Measurements from ENCODE around the gene PTPRK. TPM values are rescaled to one million over a fixed set of nuclear protein-coding genes. Genes with fewer than 3 reads are reported as not detected.

PTPRK gene
- total and polyA plus RNA-seq, 12 donors, result 3.2 to 22.4 (median 15.0) TPM

- H3K9me3 ChIP-seq (replicated peaks in 1 of 3), result no peaks in the 10 kb centered on the region
- intact Hi-C loops (cut with DNase I), result no loop called here
- no peak for DNase-seq
- 91 to 100% (median 97%) methylated on average over 1 of the region's 1 CpG for WGBS, 4 donors
- H3K4me1 ChIP-seq (replicated peaks in 1 of 2), result no peaks in the 10 kb centered on the region
- no peaks in the 10 kb centered on the region for H3K27me3 ChIP-seq
- H3K4me3 ChIP-seq, result no peak overlapping the region
- TF ChIP-seq POLR2A (IDR thresholded peaks at IDR 0.05) (no peak), CTCF (IDR thresholded peaks at IDR 0.05) (no peak)
- H3K36me3 ChIP-seq (replicated peaks in 1 of 2), result no peaks in the 10 kb centered on the region
- no peak overlapping the region for H3K27ac ChIP-seq
Measured at GRCh38 chr6:128474481-128474880, 45.9 kb downstream of the PTPRK start.

- DNase-seq, result no peak
- H3K4me3 ChIP-seq, result no peak overlapping the region
- 89 to 93% (median 92%) methylated on average over 4 of the region's 4 CpGs for WGBS, 4 donors
- intact Hi-C loops (cut with DNase I), result no loop called here
- H3K4me1 ChIP-seq (replicated peaks in 1 of 2), result no peaks in the 10 kb centered on the region
- H3K27ac ChIP-seq, result no peak overlapping the region
- TF ChIP-seq POLR2A (IDR thresholded peaks at IDR 0.05) (no peak), CTCF (IDR thresholded peaks at IDR 0.05) (no peak)
- H3K36me3 ChIP-seq (replicated peaks in 1 of 2), result no peaks in the 10 kb centered on the region
- H3K9me3 ChIP-seq (replicated peaks in 1 of 3), result no peaks in the 10 kb centered on the region
- no peaks in the 10 kb centered on the region for H3K27me3 ChIP-seq
Measured at GRCh38 chr6:128471907-128472306, 48.5 kb downstream of the PTPRK start.

GRCh38 chr6:128465368-128466343, 54.7 kb downstream of the PTPRK start:
- intact Hi-C loops (cut with DNase I), result no loop called here
- DNase-seq, result no peak
- TF ChIP-seq POLR2A (IDR thresholded peaks at IDR 0.05), result no peak
- no peak for TF ChIP-seq CTCF (IDR thresholded peaks at IDR 0.05)
- Histone ChIP-seq H3K36me3 (replicated peaks in 1 of 2) (no peaks in the 10 kb centered on the region), H3K4me3 (no peak overlapping the region), H3K27ac (no peak overlapping the region), H3K4me1 (replicated peaks in 1 of 2) (peaks cover 3 to 5% of the 10 kb centered on the region in 2 donors), H3K27me3 (no peaks in the 10 kb centered on the region), H3K9me3 (replicated peaks in 1 of 3) (no peaks in the 10 kb centered on the region)
- 89 to 96% (median 94%) methylated on average over 2 of the region's 2 CpGs for WGBS, 4 donors

GRCh38 chr6:128464790-128465189, 55.6 kb downstream of the PTPRK start:
- Histone ChIP-seq H3K27me3 (no peaks in the 10 kb centered on the region), H3K4me1 (replicated peaks in 1 of 2) (peaks cover 3 to 5% of the 10 kb centered on the region in 2 donors), H3K9me3 (replicated peaks in 1 of 3) (no peaks in the 10 kb centered on the region), H3K27ac (no peak overlapping the region), H3K4me3 (no peak overlapping the region), H3K36me3 (replicated peaks in 1 of 2) (no peaks in the 10 kb centered on the region)
- intact Hi-C loops (cut with DNase I), result no loop called here
- TF ChIP-seq CTCF (IDR thresholded peaks at IDR 0.05) (no peak), POLR2A (IDR thresholded peaks at IDR 0.05) (no peak)
- WGBS, 4 donors, result 57 to 61% (median 58%) methylated on average over 3 of the region's 3 CpGs
- no peak for DNase-seq
